IMR-90 (cell line): ENCODE data around the gene PTPRN2. TPM values are rescaled to one million over a fixed set of nuclear protein-coding genes. Genes with fewer than 3 reads are reported as not detected.
"Not testable (repeated sequence)": the region's sequence is repeated elsewhere in the genome, so short reads cannot be mapped to it uniquely, and the experiment has no call there.

Experiments used
- ATAC-seq: fragments of 200-7000 bp; cut with Tn5 transposase; 2 replicates; pipeline ENCODE4 v1.9.1; 2020; ENCODE audit warnings: low read depth, mild to moderate bottlenecking, moderate library complexity
- BruUV-seq: library from RNA; stranded (reverse); fragments of 400-500 nt; replicated peaks from 2 replicates; lab custom pipeline; 2021; lab: Mats Ljungman, UMichigan
- CTCF ChIA-PET: fragments of 300-600 bp; formaldehyde crosslinking; extraction: SDS; loops from one replicate; lab custom pipeline; 2021; ENCODE audit warnings: antibody characterized with exemption; lab: Yijun Ruan, JAX
- POLR2A ChIA-PET: fragments of 300-600 bp; sonication (Branson Sonifier 250); formaldehyde crosslinking; loops from one replicate; lab custom pipeline; 2022; ENCODE audit warnings: antibody characterized with exemption; ENCODE audit not compliant: unreplicated experiment; lab: Charles Lee
- DNase-seq: peaks from one replicate; pipeline ENCODE4 v3.0.0; 2013
- H2AFZ ChIP-seq: replicated peaks from 2 replicates; pipeline ENCODE3; 2013; ENCODE audit warnings: low read length, mild to moderate bottlenecking; ENCODE audit not compliant: poor library complexity
- H2AK5ac ChIP-seq: 2 replicates; pipeline ENCODE4 v1.6.1; 2013; ENCODE audit warnings: low read depth, low read length, inconsistent platforms
- H2AK9ac ChIP-seq: replicated peaks from 2 replicates; pipeline ENCODE3; 2013; ENCODE audit warnings: mild to moderate bottlenecking, low read depth, low read length, moderate library complexity; ENCODE audit not compliant: poor library complexity
- H2BK120ac ChIP-seq: 2 replicates; pipeline ENCODE4 v1.6.1; 2013; ENCODE audit warnings: low read depth, low read length, inconsistent platforms
- H2BK15ac ChIP-seq: 3 replicates; pipeline ENCODE4 v1.6.1; 2013; ENCODE audit warnings: low read depth, low read length, inconsistent platforms
- H2BK20ac ChIP-seq: 2 replicates; pipeline ENCODE4 v1.6.1; 2013; ENCODE audit warnings: low read depth, mild to moderate bottlenecking, inconsistent platforms, low read length, moderate library complexity
- H2BK5ac ChIP-seq: 2 replicates; pipeline ENCODE4 v1.6.1; 2013; ENCODE audit warnings: mild to moderate bottlenecking, low read depth, low read length, inconsistent platforms; ENCODE audit not compliant: poor library complexity, severe bottlenecking
- H3K14ac ChIP-seq: replicated peaks from 2 replicates; pipeline ENCODE4 v1.6.1; 2013; ENCODE audit warnings: low read depth, low read length, inconsistent platforms
- H3K18ac ChIP-seq: 2 replicates; pipeline ENCODE4 v1.6.1; 2013; ENCODE audit warnings: low read depth, low read length, control low read depth
- H3K23ac ChIP-seq: 2 replicates; pipeline ENCODE4 v1.6.1; 2013; ENCODE audit warnings: low read depth, low read length, inconsistent platforms
- H3K27ac ChIP-seq: 2 replicates; pipeline ENCODE4 v1.5.1; 2013; ENCODE audit warnings: mild to moderate bottlenecking, control low read depth, low read length; ENCODE audit not compliant: insufficient read depth
- H3K27me3 ChIP-seq: 2 replicates; pipeline ENCODE4 v1.6.1; 2013; ENCODE audit warnings: low read length; ENCODE audit not compliant: control insufficient read depth, insufficient read depth
- H3K36me3 ChIP-seq: 2 replicates; pipeline ENCODE4 v1.6.1; 2013; ENCODE audit warnings: low read length, mixed read lengths; ENCODE audit not compliant: control insufficient read depth, insufficient read depth
- H3K4ac ChIP-seq: 2 replicates; pipeline ENCODE4 v1.6.1; 2013; ENCODE audit warnings: low read depth, low read length, inconsistent platforms
- H3K4me1 ChIP-seq: 2 replicates; pipeline ENCODE4 v1.6.1; 2013; ENCODE audit warnings: low read length, mixed read lengths; ENCODE audit not compliant: control insufficient read depth, insufficient read depth
- H3K4me2 ChIP-seq: 2 replicates; pipeline ENCODE4 v1.6.1; 2013; ENCODE audit warnings: low read depth, mild to moderate bottlenecking, control low read depth, low read length, moderate library complexity
- H3K4me3 ChIP-seq: 2 replicates; pipeline ENCODE4 v1.5.1; 2013; ENCODE audit warnings: low read depth, mild to moderate bottlenecking, control low read depth, low read length, moderate library complexity; ENCODE audit not compliant: insufficient read depth
- H3K56ac ChIP-seq: 2 replicates; pipeline ENCODE4 v1.6.1; 2013; ENCODE audit warnings: low read length, inconsistent platforms; ENCODE audit not compliant: insufficient read depth; ENCODE audit errors: extremely low read depth
- H3K79me1 ChIP-seq, 2 experiments: 2 replicates each; pipeline ENCODE4 v1.6.1; 2013; ENCODE audit warnings: low read length in 2 of 2, inconsistent platforms in 1 of 2, low read depth in 1 of 2
- H3K9ac ChIP-seq: 2 replicates; pipeline ENCODE4 v1.6.1; 2013; ENCODE audit warnings: low read depth, low read length, control low read depth
- H3K9me1 ChIP-seq: 2 replicates; pipeline ENCODE4 v1.6.1; 2013; ENCODE audit warnings: low read length, inconsistent platforms; ENCODE audit not compliant: insufficient read depth
- H3K9me3 ChIP-seq: 2 replicates; pipeline ENCODE4 v1.6.1; 2013; ENCODE audit warnings: low read length; ENCODE audit not compliant: control insufficient read depth, insufficient read depth
- H4K20me1 ChIP-seq: 2 replicates; pipeline ENCODE4 v1.6.1; 2013; ENCODE audit warnings: low read length, inconsistent platforms; ENCODE audit not compliant: insufficient read depth
- H4K5ac ChIP-seq: 2 replicates; pipeline ENCODE4 v1.6.1; 2013; ENCODE audit warnings: mild to moderate bottlenecking, low read depth, low read length, control low read depth
- H4K8ac ChIP-seq, 2 experiments: 2 replicates each; pipeline ENCODE4 v1.6.1; 2013; ENCODE audit warnings: low read depth in 2 of 2, low read length in 2 of 2, control low read depth in 1 of 2, inconsistent platforms in 1 of 2
- H4K91ac ChIP-seq: 2 replicates; pipeline ENCODE4 v1.6.1; 2013; ENCODE audit warnings: low read depth, low read length, inconsistent platforms; ENCODE audit not compliant: insufficient read depth
- WGBS, 2 experiments: methylation state at CpG; one replicate each; pipeline versions ENCODE4 v1.1.5 to v1.1.7; 2013; ENCODE audit warnings: missing lambda C conversion rate in 2 of 2; ENCODE audit not compliant: insufficient read length in 1 of 2; ENCODE audit errors: extremely low coverage in 2 of 2; 5-methylcytosine and 5-hydroxymethylcytosine counted together
- dilution Hi-C: fragments of 300-500 bp; cut with HindIII; formaldehyde crosslinking; loops from one replicate; pipeline ENCODE4 v1.14.3; 2018; ENCODE audit warnings: low sequenced_read_pairs; ENCODE audit not compliant: unreplicated experiment
- in situ Hi-C: fragments of 300-500 bp; cut with MboI; formaldehyde crosslinking; loops from 3 replicates; pipeline ENCODE4 v1.14.3; 2019; ENCODE audit warnings: low sequenced_read_pairs, inconsistent platforms, mixed read lengths
- intact Hi-C: fragments of 100-400 bp; cut with micrococcal nuclease; formaldehyde crosslinking; loops from 2 replicates; pipeline ENCODE4 v1.10.0; 2022
- polyA plus RNA-seq, 3 experiments: library from polyadenylated mRNA; depleted of rRNA; stranded (reverse); fragments of >200 nt; gene quantifications; 2 replicates each; pipeline ENCODE4 v1.2.3, GENCODE V29; 2012; ENCODE audit warnings: low replicate concordance in 1 of 3
- total RNA-seq: library from RNA; depleted of rRNA; stranded (reverse); fragments of >200 nt; gene quantifications from 2 replicates; pipeline ENCODE4 v1.2.3, GENCODE V29; 2012

Gene PTPRN2
- total and polyA plus RNA-seq, 2 of the 4 experiments (the other 2 are of a cell fraction): 0.03 TPM; not detected in 1

- H3K4me1 ChIP-seq, H3K9me1 ChIP-seq: not testable (repeated sequence)
Observed at GRCh38 chr7:158425676-158426075, 161.9 kb downstream of the PTPRN2 start.

More at GRCh38 chr7:158425676-158426075, 161.9 kb downstream of the PTPRN2 start:
- H4K8ac ChIP-seq, H3K23ac ChIP-seq, H3K27ac ChIP-seq, H3K36me3 ChIP-seq, H3K4me3 ChIP-seq, in situ Hi-C loops, H4K5ac ChIP-seq, H3K79me1 ChIP-seq, DNase-seq, H3K9ac ChIP-seq, dilution Hi-C loops, H2BK5ac ChIP-seq, BruUV-seq, H3K18ac ChIP-seq, H3K4ac ChIP-seq, H3K4me2 ChIP-seq, H2BK20ac ChIP-seq, H3K27me3 ChIP-seq, H2AK9ac ChIP-seq, H2BK15ac ChIP-seq, H3K56ac ChIP-seq, H2AK5ac ChIP-seq, H4K91ac ChIP-seq, intact Hi-C loops, H2BK120ac ChIP-seq, H3K14ac ChIP-seq, POLR2A ChIA-PET, ATAC-seq, H4K20me1 ChIP-seq, H2AFZ ChIP-seq: not testable (repeated sequence)
- CTCF ChIA-PET: interaction anchor here (0.6 kb wide), 1 partner anchor 529 kb away, joined by 3 read pairs; no protein-coding TSS in a partner anchor
- WGBS, 2 experiments: no CpG with 5 or more reads among the region's 42 CpGs
- peaks cover 33% of the 10 kb centered on the region for H3K9me3 ChIP-seq
